DOHH2 (cell line): ENCODE measurements around the gene PACRG.

Experiments used
- CTCF ChIP-seq: fragments of 200-600 bp; sonication (generic); IDR thresholded peaks from one replicate; pipeline ENCODE4 v1.5.1; 2014; ENCODE audit warnings: antibody characterized with exemption, mild to moderate bottlenecking, low read depth, low read length; ENCODE audit not compliant: poor library complexity, severe bottlenecking
- EZH2phosphoT487 ChIP-seq: fragments of 200-600 bp; sonication (generic); IDR thresholded peaks from 2 replicates; pipeline ENCODE4 v1.6.1; 2017; ENCODE audit warnings: borderline replicate concordance, mild to moderate bottlenecking, antibody characterized with exemption, low read length, moderate library complexity, mixed read lengths

GRCh38 chr6:163293286-163293685, 565.5 kb downstream of the PACRG start:
- TF ChIP-seq CTCF, result no peak
- no peak for TF ChIP-seq EZH2phosphoT487
